IPS-15b (cell line): ENCODE measurements around the gene CDS2.

Experiments used
- H3K27me3 ChIP-seq: one replicate; pipeline ENCODE4 v1.6.1; 2013; ENCODE audit warnings: low read length; ENCODE audit not compliant: control insufficient read depth, insufficient read depth
- H3K36me3 ChIP-seq: one replicate; pipeline ENCODE4 v1.6.1; 2013; ENCODE audit warnings: low read length; ENCODE audit not compliant: control insufficient read depth, insufficient read depth
- H3K4me1 ChIP-seq: one replicate; pipeline ENCODE4 v1.6.1; 2013; ENCODE audit warnings: mild to moderate bottlenecking, low read length; ENCODE audit not compliant: control insufficient read depth, insufficient read depth
- H3K4me3 ChIP-seq: one replicate; pipeline ENCODE4 v1.5.1; 2013; ENCODE audit warnings: low read depth, low read length
- H3K9ac ChIP-seq: one replicate; pipeline ENCODE4 v1.6.1; 2013; ENCODE audit warnings: low read depth, mild to moderate bottlenecking, low read length
- H3K9me3 ChIP-seq: one replicate; pipeline ENCODE4 v1.6.1; 2013; ENCODE audit warnings: mild to moderate bottlenecking, low read length; ENCODE audit not compliant: control insufficient read depth, insufficient read depth

The CDS2 gene

GRCh38 chr20:5222919-5223634 lies 96.3 kb downstream of the CDS2 start:
- Histone ChIP-seq H3K4me1 (peaks cover 3% of the 10 kb centered on the region), H3K9me3 (no peaks in the 10 kb centered on the region), H3K36me3 (no peaks in the 10 kb centered on the region), H3K27me3 (no peaks in the 10 kb centered on the region), H3K9ac (no peak overlapping the region), H3K4me3 (no peak overlapping the region)

DNA sequence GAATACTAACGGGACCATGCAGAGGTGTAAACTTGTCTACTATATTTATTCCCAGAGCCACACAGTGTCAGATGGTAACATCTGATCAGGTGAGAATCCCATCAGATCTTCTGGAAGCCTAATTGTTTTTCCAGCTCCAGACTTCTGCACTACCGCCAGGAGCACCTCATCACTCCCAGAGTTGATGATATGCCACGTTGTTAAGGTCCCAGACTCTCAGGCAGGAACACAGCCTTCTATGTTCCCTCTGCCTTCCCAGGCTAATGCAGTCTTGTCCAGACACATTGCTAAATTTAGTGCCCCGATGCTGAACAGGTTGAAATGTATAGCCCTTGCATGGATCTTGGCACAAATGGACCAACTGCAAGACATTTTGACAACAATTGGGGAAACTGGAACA lies 103.7 kb downstream of the CDS2 start:
- Histone ChIP-seq H3K4me3 (no peak overlapping the region), H3K4me1 (no peaks in the 10 kb centered on the region), H3K9ac (no peak overlapping the region), H3K27me3 (no peaks in the 10 kb centered on the region), H3K36me3 (no peaks in the 10 kb centered on the region), H3K9me3 (no peaks in the 10 kb centered on the region)

DNA sequence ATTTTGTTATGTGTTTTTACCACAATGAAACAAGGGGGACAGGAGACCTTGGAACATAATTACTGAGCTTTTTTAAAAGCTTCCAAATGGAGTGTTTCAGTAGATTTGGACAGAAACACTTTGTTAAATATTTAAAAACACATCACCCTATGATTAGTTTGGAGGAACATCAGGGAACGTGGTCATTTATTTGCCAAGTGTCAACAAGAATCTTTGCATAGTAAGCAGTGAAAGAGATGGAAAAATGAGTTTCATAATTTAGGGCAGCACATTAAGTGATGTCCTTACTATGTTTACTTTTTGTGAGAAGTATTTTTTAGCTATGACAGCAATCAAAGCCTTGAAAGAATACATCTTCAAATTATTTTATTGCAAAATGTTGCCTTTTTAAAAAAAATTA lies 107.3 kb downstream of the CDS2 start:
- no peak overlapping the region for H3K4me3 ChIP-seq
- no peaks in the 10 kb centered on the region for H3K4me1 ChIP-seq
- H3K27me3 ChIP-seq = no peaks in the 10 kb centered on the region
- no peaks in the 10 kb centered on the region for H3K36me3 ChIP-seq
- H3K9ac ChIP-seq = no peak overlapping the region
- H3K9me3 ChIP-seq = no peaks in the 10 kb centered on the region

- no peaks in the 10 kb centered on the region for H3K4me1 ChIP-seq
- no peak overlapping the region for H3K9ac ChIP-seq
- H3K27me3 ChIP-seq = no peaks in the 10 kb centered on the region
- no peaks in the 10 kb centered on the region for H3K9me3 ChIP-seq
- no peak overlapping the region for H3K4me3 ChIP-seq
- H3K36me3 ChIP-seq = no peaks in the 10 kb centered on the region
Observed at GRCh38 chr20:5234978-5235377, 108.2 kb downstream of the CDS2 start.
